K562 treated with DMSO at 1 percent for 48 hours (cell line): ENCODE data around the gene MT1A. TPM values are rescaled to one million over a fixed set of nuclear protein-coding genes. Genes with fewer than 3 reads are reported as not detected.

Experiments
- total RNA-seq: library from RNA; unstranded; fragments of 300-600 nt; gene quantifications from 2 replicates; pipeline ENCODE4 v1.2.3, GENCODE V29; 2022; ENCODE audit warnings: low replicate concordance; ENCODE audit errors: extremely low read depth

Gene MT1A
- total RNA-seq: not detected in 2 replicates

GRCh38 chr16:56637814-56638750 lies at the start of gene MT1A:
TSS of gene MT1A (plus strand) at chr16:56638666. CDS start at chr16:56638739, 73 bp downstream.

GRCh38 chr16:56589141-56590039 lies 49.1 kb upstream of the MT1A start, which contains the start of gene MT3:
TSS of gene MT3 (plus strand) at chr16:56589528. CDS start at chr16:56589591, 63 bp downstream.

GRCh38 chr16:56608043-56608875 lies 30.2 kb upstream of the MT1A start, which contains the start of gene MT2A:
TSS of gene MT2A (plus strand) at chr16:56608584. CDS start at chr16:56608656, 72 bp downstream.

GRCh38 chr16:56625140-56625942 lies 13.1 kb upstream of the MT1A start, which contains the start of gene MT1E:
TSS of gene MT1E (plus strand) at chr16:56625781. CDS start at chr16:56625852, 71 bp downstream.

GRCh38 chr16:56632156-56632847 lies 6.2 kb upstream of the MT1A start, which contains the start of gene MT1M:
TSS of gene MT1M (plus strand) at chr16:56632659. CDS start at chr16:56632732, 73 bp downstream.

GRCh38 chr16:56651586-56651985 lies 13.1 kb downstream of the MT1A start, which contains the start of gene MT1B:
TSS of gene MT1B (plus strand) at chr16:56651886. CDS start at chr16:56651954, 68 bp downstream.

GRCh38 chr16:56657555-56658326 lies 19.3 kb downstream of the MT1A start, which contains the start of gene MT1F:
TSS of gene MT1F (plus strand) at chr16:56657959. CDS start at chr16:56658059, 100 bp downstream.

GRCh38 chr16:56667581-56668571 lies 29.4 kb downstream of the MT1A start, which contains the start of gene MT1G:
TSS of gene MT1G (minus strand) at chr16:56668065. CDS start at chr16:56667993, 72 bp downstream.

GRCh38 chr16:56669005-56669839 lies 30.8 kb downstream of the MT1A start, which contains the start of gene MT1H:
TSS of gene MT1H (plus strand) at chr16:56669814. CDS start at chr16:56669885, 71 bp downstream.

GRCh38 chr16:56681939-56682702 lies 43.7 kb downstream of the MT1A start, which contains the start of gene MT1X:
TSS of gene MT1X (plus strand) at chr16:56682470. CDS start at chr16:56682541, 71 bp downstream.

Other genes starting within 250 kb of the MT1A start
- gene AMFR, start 213.1 kb upstream of the MT1A start, total RNA-seq: not detected in 2 replicates
- not detected in 2 replicates for gene NUDT21, start 187.3 kb upstream of the MT1A start, total RNA-seq
- not detected in 2 replicates for gene OGFOD1, start 187.1 kb upstream of the MT1A start, total RNA-seq
- not detected in 2 replicates for gene BBS2, start 118.6 kb upstream of the MT1A start, total RNA-seq
- gene MT4, start 73.6 kb upstream of the MT1A start, total RNA-seq: not detected in 2 replicates
- gene MT3, start 49.1 kb upstream of the MT1A start, total RNA-seq: not detected in 2 replicates
- gene MT2A, start 30.1 kb upstream of the MT1A start, total RNA-seq: not detected in 2 replicates
- gene MT1E, start 12.9 kb upstream of the MT1A start, total RNA-seq: not detected in 2 replicates
- gene MT1M, start 6.0 kb upstream of the MT1A start, total RNA-seq: not detected in 2 replicates
- not detected in 2 replicates for gene MT1B, start 13.2 kb downstream of the MT1A start, total RNA-seq
- gene MT1F, start 19.3 kb downstream of the MT1A start, total RNA-seq: not detected in 2 replicates
- not detected in 2 replicates for gene MT1G, start 29.4 kb downstream of the MT1A start, total RNA-seq
- not detected in 2 replicates for gene MT1H, start 31.1 kb downstream of the MT1A start, total RNA-seq
- not detected in 2 replicates for gene MT1X, start 43.8 kb downstream of the MT1A start, total RNA-seq
- gene NUP93, start 91.5 kb downstream of the MT1A start, total RNA-seq: 184 TPM in 1 of 2 replicates, not detected in the other
- gene SLC12A3, start 226.5 kb downstream of the MT1A start, total RNA-seq: not detected in 2 replicates